HFFc6 (cell line): ENCODE measurements around the gene RPS6KA2. TPM values are rescaled to one million over a fixed set of nuclear protein-coding genes. Genes with fewer than 3 reads are reported as not detected.
A peak's percentile ranks its signal among the peaks of the same experiment; 100 is the strongest.

Experiments
- DNase-seq: peaks from one replicate; pipeline ENCODE4 v3.0.0-alpha.2; 2018
- H3K27ac Mint-ChIP-seq: 2 replicates; pipeline ENCODE4 v1.8.0; 2020; ENCODE audit warnings: mild to moderate bottlenecking, mixed read lengths
- H3K27me3 Mint-ChIP-seq: 2 replicates; pipeline ENCODE4 v1.8.0; 2021; ENCODE audit warnings: mild to moderate bottlenecking, moderate library complexity, mixed read lengths; ENCODE audit not compliant: insufficient read depth
- H3K36me3 Mint-ChIP-seq: 2 replicates; pipeline ENCODE4 v1.8.0; 2021; ENCODE audit warnings: low read depth, mixed read lengths
- H3K4me1 Mint-ChIP-seq: 2 replicates; pipeline ENCODE4 v1.8.0; 2020; ENCODE audit warnings: low read depth, mixed read lengths
- H3K4me3 Mint-ChIP-seq: 2 replicates; pipeline ENCODE4 v1.8.0; 2020; ENCODE audit warnings: mild to moderate bottlenecking, moderate library complexity, mixed read lengths
- H3K9me3 Mint-ChIP-seq: 2 replicates; pipeline ENCODE4 v1.8.0; 2020; ENCODE audit warnings: mild to moderate bottlenecking, mixed read lengths
- total RNA-seq, 6 experiments: library from RNA; stranded (reverse); fragmentation: NEBNext Ultra II Directional; extraction: Animal tissue kit (Norgen Biotek cat#: 25700); gene quantifications; 2 replicates in 1 of 6; 3 replicates in 5 of 6; pipeline ENCODE4 v1.2.3, GENCODE V29; 2021
- TF ChIP-seq, protein P1 (sequence below): fragments of 200-600 bp; sonication (generic); IDR thresholded peaks from 2 replicates; pipeline ENCODE4 v1.5.0; 2021; ENCODE audit warnings: antibody characterized with exemption, mild to moderate bottlenecking

RPS6KA2 gene
- total RNA-seq, 6 experiments from 2014 or later: 10.1 to 13.9 (median 11.9) TPM

- no peak overlapping the region for H3K27ac Mint-ChIP-seq
- H3K36me3 Mint-ChIP-seq: peaks cover 15% of the 10 kb centered on the region
- TF ChIP-seq, protein P1, sequence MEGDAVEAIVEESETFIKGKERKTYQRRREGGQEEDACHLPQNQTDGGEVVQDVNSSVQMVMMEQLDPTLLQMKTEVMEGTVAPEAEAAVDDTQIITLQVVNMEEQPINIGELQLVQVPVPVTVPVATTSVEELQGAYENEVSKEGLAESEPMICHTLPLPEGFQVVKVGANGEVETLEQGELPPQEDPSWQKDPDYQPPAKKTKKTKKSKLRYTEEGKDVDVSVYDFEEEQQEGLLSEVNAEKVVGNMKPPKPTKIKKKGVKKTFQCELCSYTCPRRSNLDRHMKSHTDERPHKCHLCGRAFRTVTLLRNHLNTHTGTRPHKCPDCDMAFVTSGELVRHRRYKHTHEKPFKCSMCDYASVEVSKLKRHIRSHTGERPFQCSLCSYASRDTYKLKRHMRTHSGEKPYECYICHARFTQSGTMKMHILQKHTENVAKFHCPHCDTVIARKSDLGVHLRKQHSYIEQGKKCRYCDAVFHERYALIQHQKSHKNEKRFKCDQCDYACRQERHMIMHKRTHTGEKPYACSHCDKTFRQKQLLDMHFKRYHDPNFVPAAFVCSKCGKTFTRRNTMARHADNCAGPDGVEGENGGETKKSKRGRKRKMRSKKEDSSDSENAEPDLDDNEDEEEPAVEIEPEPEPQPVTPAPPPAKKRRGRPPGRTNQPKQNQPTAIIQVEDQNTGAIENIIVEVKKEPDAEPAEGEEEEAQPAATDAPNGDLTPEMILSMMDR: no peak
- DNase-seq: no peak
- peaks cover 1% of the 10 kb centered on the region for H3K27me3 Mint-ChIP-seq
- H3K4me3 Mint-ChIP-seq: no peak overlapping the region
- peaks cover 48% of the 10 kb centered on the region for H3K4me1 Mint-ChIP-seq
- H3K9me3 Mint-ChIP-seq: peaks cover 4% of the 10 kb centered on the region
Observed at GRCh38 chr6:166617359-166617758, 9.7 kb downstream of the RPS6KA2 start.

DNA sequence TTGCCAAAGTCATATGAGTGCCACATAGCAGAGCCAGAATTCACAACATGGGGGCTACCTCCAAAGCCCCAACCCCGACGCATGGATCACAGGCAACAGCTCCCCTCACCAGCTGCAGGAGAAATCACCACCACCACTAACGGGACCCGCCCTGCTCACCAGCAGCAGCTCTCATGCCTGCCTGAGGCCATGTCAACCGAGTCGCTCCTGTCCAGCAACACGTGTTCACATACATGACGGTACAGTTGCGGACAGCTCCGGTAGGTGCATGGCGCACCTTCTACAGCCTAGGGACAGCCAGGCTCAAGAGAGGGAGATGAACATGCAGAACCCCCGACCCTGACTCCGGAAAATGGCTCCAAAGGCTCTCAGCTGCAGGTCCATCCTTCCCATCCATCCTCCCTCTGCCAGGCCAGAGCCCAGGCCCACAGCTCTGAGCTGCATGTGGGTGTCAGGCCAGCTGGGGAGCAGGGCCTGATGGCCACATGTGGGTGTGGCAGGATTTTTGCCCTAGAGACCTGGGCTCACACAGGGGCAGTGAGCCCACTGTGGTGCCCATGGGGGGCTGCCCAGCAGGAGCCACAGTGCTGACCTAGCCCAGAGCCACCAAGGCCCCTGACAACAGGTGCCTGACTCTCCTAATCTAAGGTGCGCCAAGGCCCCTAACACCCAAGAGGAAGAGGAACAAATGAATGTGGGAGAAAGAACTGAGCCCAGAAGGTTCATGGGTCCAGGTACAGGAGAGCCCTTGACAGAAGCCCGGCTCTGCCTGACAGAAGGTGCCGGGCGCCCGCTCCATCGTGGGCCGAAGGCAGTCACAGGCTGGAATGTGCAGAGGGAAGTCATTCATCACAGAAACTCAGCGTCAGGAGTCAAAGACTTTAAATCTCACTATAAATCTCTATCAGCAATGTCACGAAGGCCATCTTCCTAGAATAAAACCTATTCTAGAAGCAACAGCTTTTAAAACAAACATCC, 10.5 kb downstream of the RPS6KA2 start:
- peaks cover 15% of the 10 kb centered on the region for H3K36me3 Mint-ChIP-seq
- peaks cover 1% of the 10 kb centered on the region for H3K27me3 Mint-ChIP-seq
- no peak overlapping the region for H3K4me3 Mint-ChIP-seq
- no peak for DNase-seq
- TF ChIP-seq, protein P1: no peak
- H3K9me3 Mint-ChIP-seq: peaks cover 4% of the 10 kb centered on the region
- H3K27ac Mint-ChIP-seq: no peak overlapping the region
- H3K4me1 Mint-ChIP-seq: peaks cover 43% of the 10 kb centered on the region

GRCh38 chr6:166615059-166615770, 11.8 kb downstream of the RPS6KA2 start:
- Mint-ChIP-seq H3K36me3 (peaks cover 15% of the 10 kb centered on the region), H3K9me3 (peaks cover 4% of the 10 kb centered on the region)

DNA sequence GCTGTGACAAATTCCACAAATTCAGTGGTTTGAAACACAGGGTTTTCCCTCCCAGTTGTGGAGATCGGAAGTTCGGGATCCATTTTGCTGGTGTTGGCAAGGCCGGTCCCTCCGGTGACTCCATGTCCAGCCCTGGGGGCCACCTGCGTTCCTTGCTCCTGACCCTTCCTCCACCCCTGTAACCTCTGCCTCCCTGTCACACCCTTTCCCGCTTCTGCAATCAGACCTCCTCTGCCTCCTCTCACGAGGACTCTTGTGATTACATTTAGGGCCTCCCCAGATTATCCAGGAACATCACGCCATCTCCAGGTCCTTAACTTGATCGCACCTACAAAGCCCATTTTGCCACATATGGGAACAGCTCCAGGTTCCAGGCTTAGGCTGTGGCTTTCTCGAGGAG, 12.5 kb downstream of the RPS6KA2 start:
- Mint-ChIP-seq H3K9me3 (peaks cover 4% of the 10 kb centered on the region), H3K36me3 (peaks cover 15% of the 10 kb centered on the region), H3K27me3 (peaks cover 1% of the 10 kb centered on the region), H3K4me1 (peaks cover 26% of the 10 kb centered on the region), H3K4me3 (no peak overlapping the region), H3K27ac (no peak overlapping the region)
- DNase-seq: no peak
- TF ChIP-seq, protein P1: no peak

More at GRCh38 chr6:166615059-166615770, 11.8 kb downstream of the RPS6KA2 start:
- Mint-ChIP-seq H3K27me3 (peaks cover 1% of the 10 kb centered on the region), H3K4me1 (peaks cover 33% of the 10 kb centered on the region), H3K27ac (0 out of 2 replicates have a peak overlapping the region, but pooled peaks have one; percentile 14), H3K4me3 (no peak overlapping the region)
- TF ChIP-seq, protein P1: no peak
- no peak for DNase-seq

DNA sequence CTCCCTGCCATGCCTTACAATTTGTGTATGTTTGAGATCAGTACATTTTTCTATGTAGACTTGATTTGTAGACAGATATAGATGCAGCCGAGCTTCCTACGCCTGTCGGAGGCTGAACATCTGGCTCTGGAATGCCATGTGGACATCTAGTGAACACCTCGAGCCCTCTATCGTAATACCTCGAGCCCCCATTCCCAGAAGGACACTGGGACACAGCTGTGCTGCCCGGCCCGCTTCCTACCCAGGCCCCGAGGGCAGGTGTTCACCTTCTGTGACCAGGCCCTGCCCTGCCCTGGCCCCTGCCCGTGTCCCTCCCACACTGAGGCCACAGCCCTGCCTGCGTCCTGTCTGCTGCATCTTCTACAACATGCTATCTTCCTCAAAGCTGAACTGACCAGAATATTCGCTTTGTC, 12.9 kb downstream of the RPS6KA2 start:
- Mint-ChIP-seq H3K4me1 (peaks cover 24% of the 10 kb centered on the region), H3K4me3 (no peak overlapping the region), H3K27ac (no peak overlapping the region), H3K27me3 (peaks cover 1% of the 10 kb centered on the region), H3K36me3 (peaks cover 15% of the 10 kb centered on the region), H3K9me3 (peaks cover 4% of the 10 kb centered on the region)
- TF ChIP-seq, protein P1: no peak
- no peak for DNase-seq
